ENCODE results near the gene MPP1.

Gene MPP1

DNA sequence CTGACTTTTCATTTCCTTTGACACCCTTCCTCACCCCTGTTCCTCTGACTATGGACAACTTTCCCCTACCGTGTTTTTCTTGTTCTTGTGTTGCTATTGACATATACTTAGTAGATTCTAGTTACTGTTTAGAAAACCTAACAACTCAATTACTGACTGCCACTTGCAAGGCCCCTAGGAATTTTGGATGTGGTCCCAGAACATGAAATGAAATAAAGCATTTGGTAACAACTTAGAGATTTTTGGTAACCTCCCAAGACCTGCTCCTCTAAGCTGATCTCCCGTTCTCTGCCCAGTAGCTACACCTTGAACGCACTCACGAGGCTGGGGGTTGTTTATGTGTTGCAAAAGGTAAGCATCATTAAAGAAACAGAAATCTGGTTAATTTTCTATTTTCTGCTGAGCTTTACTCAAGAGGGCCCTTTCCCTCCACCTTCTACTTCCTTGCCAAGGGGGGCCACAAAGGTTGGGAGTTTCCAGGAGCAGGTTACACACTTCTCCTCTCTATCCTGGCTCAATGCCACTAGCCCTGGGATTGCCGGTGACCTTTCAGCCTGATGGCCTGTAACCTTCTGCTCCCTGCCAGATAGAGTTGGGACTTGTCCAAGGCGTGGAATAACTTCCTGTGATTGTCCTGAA is 74.9 kb downstream of the MPP1 start:
- DNase-seq: no peak

DNA sequence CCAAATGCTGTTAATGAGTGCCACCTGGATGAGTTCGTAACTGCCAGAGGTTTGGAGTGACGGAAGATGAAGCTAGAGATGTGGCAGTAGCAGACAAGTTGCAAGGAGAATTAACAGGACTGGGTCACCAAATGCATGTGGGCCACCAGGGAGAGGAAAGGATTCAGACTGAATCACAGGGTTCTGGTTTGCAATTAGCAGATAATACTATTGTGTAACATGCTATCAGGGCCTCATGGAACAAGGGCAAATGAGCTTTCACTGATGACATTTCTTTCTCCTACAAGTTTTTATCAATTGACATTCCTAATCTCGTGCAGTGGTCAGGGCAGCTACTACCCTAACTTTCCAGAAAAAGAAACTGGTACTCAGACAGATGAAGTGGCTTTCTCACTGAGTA is 75.8 kb downstream of the MPP1 start:
- no peak for DNase-seq
